Suprapubic skin (tissue), 4 donors: ENCODE measurements around the gene GPSM1.

Experiments used
- EP300 ChIP-seq: sonication (generic); formaldehyde crosslinking; IDR thresholded peaks from one replicate; pipeline ENCODE4 v1.6.1; 2017; ENCODE audit warnings: antibody characterized with exemption
- POLR2A ChIP-seq, 2 donors: fragments of 450-650 bp; IDR thresholded peaks; one replicate each; pipeline ENCODE4 v1.6.1; 2017; ENCODE audit warnings: antibody characterized with exemption in 2 of 2, mild to moderate bottlenecking in 2 of 2, moderate library complexity in 2 of 2
- POLR2AphosphoS5 ChIP-seq, 3 donors: sonication (generic); formaldehyde crosslinking; IDR thresholded peaks; one replicate each; pipeline ENCODE4 v1.6.1; 2017; ENCODE audit warnings: antibody characterized with exemption in 3 of 3
- TF ChIP-seq, protein P1 (sequence below), 2 donors: fragments of 200-600 bp in 1 of 2; fragments of 450-650 bp in 1 of 2; sonication (generic) in 1 of 2; IDR thresholded peaks; one replicate each; pipeline ENCODE4 v1.5.1; 2016 to 2019; ENCODE audit warnings: antibody characterized with exemption in 2 of 2, mild to moderate bottlenecking in 1 of 2, moderate library complexity in 1 of 2

- TF ChIP-seq, protein P1, sequence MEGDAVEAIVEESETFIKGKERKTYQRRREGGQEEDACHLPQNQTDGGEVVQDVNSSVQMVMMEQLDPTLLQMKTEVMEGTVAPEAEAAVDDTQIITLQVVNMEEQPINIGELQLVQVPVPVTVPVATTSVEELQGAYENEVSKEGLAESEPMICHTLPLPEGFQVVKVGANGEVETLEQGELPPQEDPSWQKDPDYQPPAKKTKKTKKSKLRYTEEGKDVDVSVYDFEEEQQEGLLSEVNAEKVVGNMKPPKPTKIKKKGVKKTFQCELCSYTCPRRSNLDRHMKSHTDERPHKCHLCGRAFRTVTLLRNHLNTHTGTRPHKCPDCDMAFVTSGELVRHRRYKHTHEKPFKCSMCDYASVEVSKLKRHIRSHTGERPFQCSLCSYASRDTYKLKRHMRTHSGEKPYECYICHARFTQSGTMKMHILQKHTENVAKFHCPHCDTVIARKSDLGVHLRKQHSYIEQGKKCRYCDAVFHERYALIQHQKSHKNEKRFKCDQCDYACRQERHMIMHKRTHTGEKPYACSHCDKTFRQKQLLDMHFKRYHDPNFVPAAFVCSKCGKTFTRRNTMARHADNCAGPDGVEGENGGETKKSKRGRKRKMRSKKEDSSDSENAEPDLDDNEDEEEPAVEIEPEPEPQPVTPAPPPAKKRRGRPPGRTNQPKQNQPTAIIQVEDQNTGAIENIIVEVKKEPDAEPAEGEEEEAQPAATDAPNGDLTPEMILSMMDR (IDR thresholded peaks at IDR 0.05), result no peak
- no peak for TF ChIP-seq POLR2A (IDR thresholded peaks at IDR 0.05)
- TF ChIP-seq POLR2AphosphoS5 (IDR thresholded peaks at IDR 0.05), result no peak
- TF ChIP-seq EP300, result no peak
Observed at GRCh38 chr9:136330406-136330990, 3.2 kb downstream of the GPSM1 start.
